Measurements from ENCODE around the gene U2AF2. TPM values are rescaled to one million over a fixed set of nuclear protein-coding genes. Genes with fewer than 3 reads are reported as not detected.
"Not testable (repeated sequence)": the region's sequence is repeated elsewhere in the genome, so short reads cannot be mapped to it uniquely, and the experiment has no call there.

U2AF2 gene
- total RNA-seq, 4 donors from 2014 or later, result 80.4 to 122 (median 104) TPM

- 79% methylated on average over 2 of the region's 3 CpGs for WGBS
- no peak overlapping the region for H3K27ac ChIP-seq (replicated peaks in 1 of 4)
- TF ChIP-seq EP300 (IDR thresholded peaks at IDR 0.05) (no peak), CTCF (IDR thresholded peaks at IDR 0.05) (no peak)
Observed at GRCh38 chr19:55712804-55713631, 58.2 kb downstream of the U2AF2 start.

GRCh38 chr19:55716531-55716930, 61.7 kb downstream of the U2AF2 start:
- WGBS, result 92% methylated on average over 15 of the region's 15 CpGs
- peaks cover 0 to 62% (median 13%) of the 10 kb centered on the region in 4 donors for H3K27me3 ChIP-seq
- H3K4me3 ChIP-seq, result no peak overlapping the region
- intact Hi-C loops (cut with DNase I), result no loop called here
- no peaks in the 10 kb centered on the region for H3K4me1 ChIP-seq
- H3K36me3 ChIP-seq, result no peaks in the 10 kb centered on the region
- DNase-seq (ENCODE audit: extremely low spot score), result no peak
- TF ChIP-seq CTCF (IDR thresholded peaks at IDR 0.05) (no peak), EP300 (IDR thresholded peaks at IDR 0.05) (no peak), POLR2A (IDR thresholded peaks at IDR 0.05; ENCODE audit: low read depth) (no peak), POLR2AphosphoS5 (IDR thresholded peaks at IDR 0.05) (no peak)
- H3K9me3 ChIP-seq, result peaks cover 0 to 8% (median 1%) of the 10 kb centered on the region in 4 donors
- no peak overlapping the region for H3K27ac ChIP-seq (replicated peaks in 1 of 4)

More at GRCh38 chr19:55712804-55713631, 58.2 kb downstream of the U2AF2 start:
- intact Hi-C loops (cut with DNase I), result no loop called here
- Histone ChIP-seq H3K27me3 (peaks cover 0 to 28% (median under 1%) of the 10 kb centered on the region in 4 donors), H3K9me3 (no peaks in the 10 kb centered on the region), H3K36me3 (no peaks in the 10 kb centered on the region), H3K4me1 (no peaks in the 10 kb centered on the region), H3K4me3 (no peak overlapping the region)
- no peak for DNase-seq (ENCODE audit: extremely low spot score)

GRCh38 chr19:55717251-55717650, 62.4 kb downstream of the U2AF2 start:
- Histone ChIP-seq H3K4me1 (no peaks in the 10 kb centered on the region), H3K36me3 (no peaks in the 10 kb centered on the region), H3K27me3 (peaks cover 0 to 67% (median 15%) of the 10 kb centered on the region in 4 donors), H3K4me3 (no peak overlapping the region), H3K9me3 (peaks cover 0 to 9% (median 3%) of the 10 kb centered on the region in 4 donors), H3K27ac (replicated peaks in 1 of 4) (no peak overlapping the region)
- intact Hi-C loops (cut with DNase I), result no loop called here
- no peak for DNase-seq (ENCODE audit: extremely low spot score)
- WGBS, result 77% methylated on average over 10 of the region's 11 CpGs
- TF ChIP-seq EP300 (IDR thresholded peaks at IDR 0.05), result no peak
- no peak for TF ChIP-seq POLR2A (IDR thresholded peaks at IDR 0.05; ENCODE audit: low read depth)
- TF ChIP-seq POLR2AphosphoS5 (IDR thresholded peaks at IDR 0.05), result no peak

GRCh38 chr19:55717879-55718711, 63.3 kb downstream of the U2AF2 start:
- H3K36me3 ChIP-seq; H3K4me3 ChIP-seq; H3K4me1 ChIP-seq; H3K9me3 ChIP-seq; intact Hi-C loops (cut with DNase I); H3K27ac ChIP-seq (replicated peaks in 1 of 4); DNase-seq (ENCODE audit: extremely low spot score): not testable (repeated sequence)
- WGBS, result 48% methylated on average over 13 of the region's 13 CpGs
- H3K27me3 ChIP-seq, result peaks cover 0 to 67% (median 15%) of the 10 kb centered on the region in 4 donors

GRCh38 chr19:55720214-55720746, 65.4 kb downstream of the U2AF2 start:
- intact Hi-C loops (cut with DNase I), result no loop called here
- no peaks in the 10 kb centered on the region for H3K4me1 ChIP-seq
- no peak for DNase-seq (ENCODE audit: extremely low spot score)
- H3K27me3 ChIP-seq, result peaks cover 0 to 61% (median 15%) of the 10 kb centered on the region in 4 donors
- no peaks in the 10 kb centered on the region for H3K36me3 ChIP-seq
- H3K4me3 ChIP-seq, result no peak overlapping the region
- 76% methylated on average over 5 of the region's 5 CpGs for WGBS
- H3K9me3 ChIP-seq, result peaks cover 0 to 9% (median 3%) of the 10 kb centered on the region in 4 donors
- TF ChIP-seq EP300 (IDR thresholded peaks at IDR 0.05) (no peak), CTCF (IDR thresholded peaks at IDR 0.05) (no peak), POLR2A (IDR thresholded peaks at IDR 0.05; ENCODE audit: low read depth) (no peak), POLR2AphosphoS5 (IDR thresholded peaks at IDR 0.05) (no peak)
- no peak overlapping the region for H3K27ac ChIP-seq (replicated peaks in 1 of 4)
